Measurements from ENCODE around the gene RGCC.

The RGCC gene

DNA sequence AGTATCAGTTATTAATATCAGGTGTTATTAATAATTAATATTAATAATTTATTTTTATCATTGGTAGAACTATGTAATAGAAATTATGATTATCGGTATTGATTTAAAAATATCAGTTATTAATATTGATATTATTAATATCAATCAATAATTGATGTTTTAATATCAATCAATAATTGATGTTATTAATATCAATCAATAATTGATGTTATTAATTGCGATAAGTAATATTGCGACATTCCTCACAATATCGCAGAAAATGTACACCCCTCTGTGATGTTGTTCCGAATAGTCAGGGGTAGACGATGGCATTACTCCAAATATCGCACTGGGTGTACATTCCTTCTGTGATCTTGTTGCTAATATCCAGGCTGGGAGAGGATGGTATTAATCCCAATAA is 3.7 kb upstream of the RGCC start:
- no peak for DNase-seq (ENCODE audit: low spot score)

DNA sequence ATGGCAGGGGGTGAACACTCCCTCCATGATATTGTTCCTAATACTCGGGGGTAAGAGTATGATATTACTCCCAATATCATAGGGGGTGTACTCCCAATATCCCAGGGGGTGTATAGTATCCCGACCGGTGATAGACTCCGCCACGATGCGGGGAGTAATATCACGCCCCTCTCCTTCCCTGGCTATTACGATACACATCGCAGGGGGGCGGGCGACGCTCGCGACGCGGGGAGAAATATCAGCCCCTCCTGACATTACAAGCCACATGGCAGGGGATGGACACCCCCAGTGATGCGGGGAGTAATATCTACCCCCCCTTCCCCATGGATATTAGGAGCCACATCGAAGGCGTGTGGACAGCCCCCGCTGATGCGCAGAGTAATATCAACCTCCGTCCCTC is 3.2 kb upstream of the RGCC start:
- DNase-seq (ENCODE audit: low spot score) = no peak

DNA sequence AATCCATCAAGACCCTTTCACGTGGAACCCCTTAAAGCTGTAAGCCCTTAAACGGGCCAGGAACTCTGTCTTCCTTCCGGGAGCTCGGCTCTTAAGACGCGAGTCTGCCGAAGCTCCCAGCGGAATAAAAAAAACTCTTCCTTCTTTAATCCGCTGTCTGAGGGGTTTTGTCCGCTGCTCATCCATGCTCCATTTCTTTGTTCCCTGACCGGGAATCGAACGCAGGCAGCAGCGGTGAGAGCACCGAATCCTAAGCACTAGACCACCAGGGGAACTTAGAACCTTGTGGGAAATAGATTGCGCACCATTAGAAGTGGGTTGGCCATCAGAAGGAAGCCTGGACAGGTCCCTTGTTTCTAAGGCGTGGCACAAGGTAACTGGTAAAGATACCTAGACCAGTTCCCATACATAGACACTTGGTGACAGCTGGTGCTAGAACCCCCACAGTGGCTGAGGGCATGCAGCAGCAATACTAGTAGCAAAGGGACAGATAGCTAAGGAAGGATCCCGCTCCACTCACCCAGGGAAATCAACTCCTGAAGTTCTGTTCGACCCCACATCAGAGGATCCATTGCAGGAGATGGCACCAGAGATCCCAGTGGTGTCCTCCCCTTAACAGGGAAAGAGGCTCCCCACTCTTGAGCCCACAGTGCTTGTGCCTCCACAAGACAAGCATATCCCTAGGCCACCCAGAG is 1.5 kb upstream of the RGCC start:
- no peak for DNase-seq (ENCODE audit: low spot score)

DNA sequence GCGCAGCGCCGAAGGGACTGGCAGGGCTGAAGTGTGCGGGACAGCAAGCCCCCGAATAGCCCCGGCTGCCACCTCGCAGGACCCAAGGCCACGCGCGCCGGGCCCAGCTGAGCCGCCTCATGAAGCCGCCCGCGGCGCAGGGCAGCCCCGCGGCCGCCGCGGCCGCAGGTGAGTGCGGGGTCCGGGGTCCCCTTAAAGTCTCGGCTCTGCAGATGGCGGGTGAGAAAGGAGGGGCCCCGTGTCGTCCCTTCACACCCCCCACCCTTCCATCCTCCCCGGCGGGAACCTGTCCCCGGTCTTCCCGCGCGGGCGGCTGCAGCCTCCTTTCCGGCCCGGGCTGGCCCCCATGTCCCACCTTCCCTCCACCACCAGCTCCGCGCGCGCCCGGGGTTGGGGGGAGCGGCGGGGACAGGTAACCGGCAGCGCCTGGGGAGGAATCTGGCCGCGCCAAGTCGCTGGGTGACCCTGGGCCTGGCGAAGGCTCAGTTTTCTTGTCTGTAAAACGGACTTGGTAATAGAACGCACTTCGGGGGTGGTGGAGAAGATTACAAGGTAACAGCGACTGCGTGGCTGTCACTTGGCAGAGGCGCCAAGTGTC is 338 bp downstream of the RGCC start:
- DNase-seq (ENCODE audit: low spot score) = no peak

DNA sequence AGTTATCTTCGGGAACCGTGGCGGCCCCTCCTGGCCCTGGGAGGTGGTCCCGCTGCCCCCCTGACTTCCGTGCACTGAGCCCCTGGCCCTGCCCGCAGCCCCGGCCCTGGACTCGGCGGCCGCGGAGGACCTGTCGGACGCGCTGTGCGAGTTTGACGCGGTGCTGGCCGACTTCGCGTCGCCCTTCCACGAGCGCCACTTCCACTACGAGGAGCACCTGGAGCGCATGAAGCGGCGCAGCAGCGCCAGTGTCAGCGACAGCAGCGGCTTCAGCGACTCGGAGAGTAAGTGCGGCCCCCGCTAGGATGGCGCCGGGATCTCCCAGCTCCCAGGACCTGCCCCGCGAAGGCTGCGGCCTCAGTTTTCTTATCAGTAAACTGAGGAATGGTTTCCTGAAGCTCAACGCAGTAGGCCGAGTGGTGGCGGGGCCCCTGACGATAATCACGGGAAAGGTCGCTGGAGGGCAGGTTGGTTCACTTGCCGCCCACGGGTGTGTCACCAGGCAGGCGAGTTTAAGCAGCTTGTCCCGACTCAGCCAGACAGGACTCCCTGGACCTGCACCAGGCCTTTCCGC is 924 bp downstream of the RGCC start:
- no peak for DNase-seq (ENCODE audit: low spot score)

DNA sequence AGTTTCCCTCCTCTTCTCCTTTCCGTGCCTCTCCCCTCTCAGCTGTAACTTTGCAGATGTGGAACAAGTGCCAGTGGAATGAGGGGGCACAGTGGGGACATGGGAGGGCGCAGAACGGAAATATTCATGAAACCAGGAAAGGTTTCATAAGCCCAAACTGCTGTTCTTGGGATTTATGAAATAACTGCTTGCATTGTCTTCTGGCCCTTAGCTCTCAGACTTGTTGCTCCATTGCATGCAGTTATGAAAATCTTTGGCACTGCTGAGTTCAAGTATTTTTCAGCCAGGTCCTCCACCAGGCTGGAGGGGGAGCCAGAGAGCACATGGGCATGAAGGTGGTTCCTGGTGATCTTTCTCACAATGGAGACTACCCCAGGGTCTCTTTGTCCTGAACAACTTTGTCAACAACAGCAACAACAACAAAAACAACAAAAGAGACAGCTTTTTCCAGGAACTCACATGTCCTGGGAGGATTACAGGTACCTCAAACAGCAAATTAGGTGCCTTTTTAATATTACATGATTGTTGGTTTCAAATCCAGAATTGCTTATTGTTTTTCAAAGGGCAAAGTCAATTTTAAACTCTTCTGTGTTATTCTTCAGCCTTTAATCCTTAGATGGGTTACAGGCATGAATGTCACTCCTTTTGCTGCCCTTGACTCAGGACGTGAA is 1.5 kb downstream of the RGCC start:
- DNase-seq (ENCODE audit: low spot score) = peak; percentile 70

DNA sequence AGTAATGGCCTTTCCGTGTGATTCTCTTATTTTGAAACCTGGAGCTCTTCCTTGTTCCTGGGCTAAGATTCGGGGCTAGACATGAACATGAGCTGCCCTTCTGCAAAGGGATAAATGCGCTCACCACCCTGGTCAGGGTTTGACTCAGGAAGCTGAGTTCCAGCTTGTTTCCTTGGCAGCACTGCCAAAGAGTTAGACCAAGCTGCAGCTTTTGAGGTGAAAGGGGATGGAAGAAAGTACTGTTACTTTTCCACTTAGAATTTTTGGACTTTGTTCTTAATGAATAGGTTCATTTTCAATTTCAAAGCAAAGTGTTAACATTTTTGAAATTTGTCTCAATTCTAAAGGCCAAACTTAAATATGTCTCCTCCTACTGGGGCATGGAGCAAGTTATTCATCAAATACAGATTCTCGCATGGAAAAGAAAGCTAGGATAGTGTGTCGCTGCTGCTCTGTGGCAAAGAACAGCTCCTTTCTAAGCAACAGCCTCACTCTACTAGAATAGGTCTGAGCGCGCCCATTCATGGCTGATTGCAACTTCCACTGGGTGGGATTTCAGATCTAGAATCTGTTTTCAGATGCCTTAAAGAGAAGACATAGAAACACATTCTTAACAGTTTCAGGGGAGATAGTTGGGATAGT is 2.2 kb downstream of the RGCC start:
- peak; percentile 45 for DNase-seq (ENCODE audit: low spot score)

DNA sequence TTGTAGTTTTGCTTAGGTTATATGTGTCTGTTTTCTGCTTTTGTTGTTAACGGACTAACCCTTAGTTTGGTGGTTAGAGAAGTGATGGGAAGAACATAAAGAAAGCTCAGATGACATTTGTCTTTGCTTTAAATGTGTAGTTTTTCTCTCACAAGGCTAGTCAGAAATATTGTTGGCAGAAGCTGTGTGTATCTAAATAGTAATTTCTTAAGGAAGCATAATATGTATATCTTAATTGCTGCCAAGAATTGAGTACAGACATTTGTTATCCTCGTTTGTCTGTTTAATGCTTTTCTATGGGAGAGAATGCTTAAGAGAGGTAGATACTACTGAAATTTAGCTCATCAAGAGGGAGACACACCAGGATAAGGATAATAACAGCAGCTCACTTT is 2.7 kb downstream of the RGCC start:
- no peak for DNase-seq (ENCODE audit: low spot score)

DNA sequence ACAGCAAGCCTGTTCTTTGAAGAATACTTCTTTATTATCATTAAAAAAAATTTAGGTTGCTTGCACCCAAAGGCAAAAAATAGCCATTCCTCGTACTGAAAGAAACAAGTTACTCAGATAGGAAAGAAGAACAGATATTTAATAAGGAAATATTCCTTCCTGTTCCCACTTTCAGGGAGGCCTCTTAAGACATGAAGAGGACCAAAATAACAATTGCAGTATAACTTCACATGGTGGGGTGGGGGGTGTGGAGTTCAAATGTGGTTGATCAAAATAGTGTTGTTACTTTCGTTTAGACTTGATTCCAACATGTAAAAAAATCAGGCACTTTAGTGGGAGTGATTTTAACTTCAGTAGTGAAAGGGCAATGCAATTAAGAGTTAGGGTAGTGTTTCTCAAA is 3.6 kb downstream of the RGCC start:
- no peak for DNase-seq (ENCODE audit: low spot score)

DNA sequence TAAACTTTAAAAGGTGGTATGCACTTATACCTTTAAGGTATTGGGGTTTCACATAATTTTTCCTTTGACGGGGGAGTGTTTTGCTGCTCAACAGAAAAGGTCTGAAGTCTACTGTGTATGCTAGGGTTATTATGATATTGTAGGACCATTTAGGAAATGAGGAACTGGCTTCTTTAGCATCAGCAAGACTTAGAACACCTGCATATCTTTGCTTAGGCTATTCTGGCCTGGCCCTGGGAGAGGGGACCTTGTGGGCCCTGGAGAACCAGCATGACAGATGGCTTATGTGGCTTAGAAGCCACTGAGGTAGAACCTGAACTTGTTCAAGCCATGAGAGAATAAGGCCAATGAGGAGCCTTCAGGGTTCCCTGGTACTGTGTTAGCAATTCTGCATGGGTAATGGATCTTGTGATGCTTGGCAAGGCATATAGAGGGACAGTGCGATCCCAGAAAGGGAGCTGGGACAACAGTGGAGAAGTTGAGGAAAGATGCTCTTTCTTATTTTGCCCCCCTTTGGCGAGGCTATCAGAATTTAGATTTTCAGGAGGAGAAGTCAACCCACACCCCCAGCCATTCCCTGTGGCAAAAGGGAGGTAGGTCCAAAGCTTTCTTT is 4.3 kb downstream of the RGCC start:
- DNase-seq (ENCODE audit: low spot score) = no peak

DNA sequence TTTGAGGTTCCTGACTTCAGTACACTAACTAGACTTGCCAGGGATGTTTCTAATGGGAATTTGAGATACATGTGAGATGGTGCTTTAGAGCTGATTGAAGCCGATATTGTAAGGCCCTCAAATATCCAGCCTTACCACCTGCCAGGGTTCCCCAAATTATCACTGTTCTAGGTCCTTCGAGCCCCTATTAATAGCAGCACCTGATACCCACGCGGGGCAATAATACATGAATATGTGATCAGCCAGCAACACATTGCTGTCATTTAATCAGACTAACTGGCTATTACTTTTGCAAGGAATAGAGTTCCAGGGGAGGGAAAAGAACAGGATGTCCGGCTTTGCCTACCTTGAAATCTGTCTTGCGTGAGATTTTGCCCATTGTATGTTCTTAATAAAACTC is 5.1 kb downstream of the RGCC start:
- DNase-seq (ENCODE audit: low spot score) = no peak

DNA sequence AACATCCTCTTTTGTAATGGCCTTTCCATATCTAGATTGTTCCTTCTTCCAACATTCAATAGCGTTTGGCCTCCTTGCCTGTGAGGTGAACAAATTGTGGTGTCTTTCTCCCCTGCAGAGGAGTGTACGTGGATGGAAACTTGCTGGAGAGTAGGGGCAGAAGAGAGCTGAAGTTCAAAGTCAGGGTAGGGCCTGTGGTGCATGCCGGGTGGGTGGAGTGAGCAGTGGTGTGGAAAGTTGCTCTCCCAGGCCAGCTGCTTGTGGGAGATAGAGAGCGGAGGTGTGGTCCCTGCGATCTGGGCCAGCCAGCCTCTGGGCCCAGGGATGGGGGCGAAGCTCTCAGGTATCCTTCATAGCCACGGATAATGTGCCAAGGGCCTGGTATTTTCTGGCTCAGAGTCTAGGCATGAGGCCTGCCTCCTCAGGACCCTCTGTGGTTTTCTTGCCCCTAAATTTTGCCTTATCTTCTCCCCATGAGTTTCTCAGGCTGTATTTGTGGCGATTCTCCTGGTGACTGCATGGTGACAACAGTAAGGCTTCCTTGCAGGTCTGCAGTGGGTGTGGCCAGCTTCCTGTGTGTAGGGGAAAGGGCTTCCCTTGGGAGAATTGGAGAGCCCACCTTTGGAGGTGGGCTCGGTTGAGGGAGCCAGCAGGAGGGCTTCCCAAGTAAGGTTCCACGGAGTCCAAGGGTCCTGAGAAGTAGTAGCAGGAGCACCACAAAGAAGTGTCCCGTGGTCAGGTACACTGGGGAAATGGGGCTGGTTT is 6.7 kb downstream of the RGCC start:
- DNase-seq (ENCODE audit: low spot score) = no peak

DNA sequence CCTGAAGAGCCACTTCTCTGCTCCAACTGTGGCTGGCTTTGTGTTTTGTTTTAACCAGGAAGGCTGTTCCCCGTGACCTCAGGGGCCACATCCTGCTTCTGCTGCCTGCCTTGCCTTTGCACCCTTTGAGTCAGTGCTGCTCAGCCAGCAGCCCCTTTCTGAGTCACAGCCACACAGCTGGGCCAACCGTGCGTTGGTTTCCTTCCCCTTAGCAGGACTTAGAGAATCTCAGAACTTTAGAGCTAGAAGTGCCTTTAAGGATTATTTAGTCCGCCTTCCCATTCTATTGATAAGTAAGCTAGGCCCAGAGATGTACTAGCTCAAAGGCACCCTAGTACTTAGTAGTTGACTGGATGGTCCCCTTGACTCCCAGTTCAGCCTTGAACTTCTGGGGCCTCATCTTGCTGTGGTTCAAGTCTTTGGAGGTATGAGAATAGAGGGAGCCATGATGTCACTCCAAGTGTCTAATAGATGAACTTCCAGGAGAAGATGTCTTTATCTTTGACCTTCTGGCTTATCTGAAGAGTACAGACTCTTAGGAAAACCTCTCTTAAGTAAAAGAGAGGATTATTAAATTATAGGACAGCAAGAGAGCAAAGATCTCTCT is 8.0 kb downstream of the RGCC start:
- peak; percentile 97 for DNase-seq (ENCODE audit: low spot score)

DNA sequence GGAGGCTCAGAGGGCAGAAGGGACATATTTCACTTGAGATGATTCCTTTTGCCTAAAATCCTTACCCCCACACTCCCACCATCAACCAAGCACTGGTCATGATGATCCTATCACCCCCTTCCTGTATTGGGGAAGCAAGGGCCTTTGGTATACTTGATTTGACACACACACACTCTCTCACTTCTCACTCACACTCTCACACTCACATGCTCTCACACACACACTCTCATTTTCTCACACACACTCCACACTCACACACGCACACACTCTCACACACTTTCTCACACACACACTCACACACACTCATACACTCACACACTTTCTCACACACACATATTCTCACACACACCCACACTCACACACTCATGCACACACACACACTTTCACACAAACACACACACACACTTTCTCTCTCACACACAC is 8.6 kb downstream of the RGCC start:
- DNase-seq (ENCODE audit: low spot score) = no peak

DNA sequence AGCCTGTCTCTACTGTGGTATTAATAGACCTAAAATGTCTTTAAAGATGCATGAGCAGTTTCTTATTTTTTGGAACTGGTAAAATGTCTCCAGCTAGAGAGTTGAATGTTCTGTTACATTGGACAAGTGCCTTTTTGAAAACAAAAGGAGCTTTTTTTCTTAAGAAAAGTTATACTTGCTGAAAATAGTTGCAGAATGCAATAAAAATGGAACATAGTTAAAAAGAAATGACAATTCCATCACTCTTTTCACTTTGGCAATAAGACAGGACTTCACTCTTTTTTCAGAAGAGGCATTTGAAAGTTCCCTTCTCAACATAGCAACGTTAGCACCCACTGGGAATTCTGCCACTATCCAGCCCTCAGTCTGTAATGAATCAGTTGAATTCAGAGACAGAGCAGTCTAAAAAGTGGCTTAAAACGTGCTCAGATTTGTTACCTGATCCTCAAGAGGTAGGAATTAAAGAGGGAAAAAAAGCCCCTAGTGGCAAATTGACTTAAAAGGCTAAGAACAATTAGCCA is 10.1 kb downstream of the RGCC start:
- no peak for DNase-seq (ENCODE audit: low spot score)

DNA sequence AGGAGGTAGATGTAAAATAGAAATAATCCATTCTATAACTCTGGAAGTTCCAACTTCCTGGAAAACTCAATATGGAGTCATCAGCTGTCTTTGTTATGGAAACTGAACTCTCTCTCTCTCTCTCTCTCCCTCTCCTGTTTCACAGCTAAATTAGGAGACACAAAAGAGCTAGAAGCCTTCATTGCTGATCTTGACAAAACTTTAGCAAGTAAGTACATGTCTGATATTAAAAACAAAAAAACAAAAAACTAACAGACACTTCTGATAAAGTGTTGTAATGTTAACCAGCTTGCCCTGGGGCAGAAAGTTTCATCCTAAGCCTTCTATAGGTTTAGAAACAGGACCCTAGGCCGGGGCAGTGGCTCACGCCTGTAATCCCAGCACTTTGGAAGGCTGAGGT is 11.3 kb downstream of the RGCC start:
- DNase-seq (ENCODE audit: low spot score) = no peak

DNA sequence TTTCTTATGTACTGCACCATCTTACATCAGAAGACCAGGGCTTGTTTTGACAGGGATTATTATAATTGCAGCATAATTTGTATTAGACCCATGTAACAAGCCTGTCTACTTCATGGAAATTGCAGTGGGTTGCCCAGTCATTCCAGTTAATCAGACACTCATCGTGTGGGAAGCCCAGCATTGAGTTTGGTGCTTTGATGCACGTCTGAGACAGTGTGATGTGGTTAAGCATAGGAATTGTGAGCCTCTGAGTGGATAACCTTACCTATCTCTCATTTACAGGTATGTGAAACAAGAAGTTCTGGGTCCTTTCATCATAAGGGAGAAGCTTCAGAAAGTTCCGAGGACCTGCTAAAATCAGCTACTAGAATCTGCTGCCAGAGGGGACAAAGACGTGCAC is 12.8 kb downstream of the RGCC start:
- DNase-seq (ENCODE audit: low spot score) = no peak

DNA sequence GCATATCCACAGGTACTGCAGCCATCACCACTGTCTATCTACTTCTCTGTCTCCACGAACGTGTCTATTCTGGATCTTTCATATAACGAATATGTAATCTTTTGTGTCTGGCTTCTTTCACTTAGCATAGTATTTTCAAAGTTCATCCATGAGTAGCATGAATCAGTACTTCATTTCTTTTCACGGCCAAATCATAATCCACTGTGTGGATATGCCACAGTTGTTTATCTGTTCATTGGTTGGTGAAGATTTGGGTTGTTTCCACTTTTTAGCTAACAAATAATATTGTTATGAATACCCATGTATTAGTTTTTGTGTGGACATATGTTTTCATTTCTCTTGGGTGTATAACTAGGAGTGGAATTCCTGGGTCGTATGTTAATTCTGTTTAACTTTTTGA is 14.4 kb downstream of the RGCC start:
- no peak for DNase-seq (ENCODE audit: low spot score)

DNA sequence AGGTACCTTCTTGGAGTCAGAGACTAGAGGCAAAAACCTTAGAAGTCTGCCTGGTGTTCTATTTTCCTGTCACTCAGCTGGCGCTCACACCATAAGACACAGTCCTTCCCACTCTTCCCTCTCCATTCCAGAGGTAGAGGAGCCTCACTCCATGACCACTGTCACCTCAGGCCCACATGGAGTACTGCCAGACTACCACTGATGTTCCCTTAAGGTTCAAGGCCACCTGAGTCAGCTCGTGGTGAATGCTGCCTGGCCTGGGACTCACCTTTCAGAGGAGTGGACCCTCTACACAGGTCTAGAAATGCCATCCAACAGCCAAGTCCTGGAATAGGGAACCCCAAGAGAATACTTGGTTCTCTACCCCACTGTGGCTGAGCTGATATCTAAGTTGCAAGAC is 29.9 kb downstream of the RGCC start:
- no peak for DNase-seq (ENCODE audit: low spot score)

DNA sequence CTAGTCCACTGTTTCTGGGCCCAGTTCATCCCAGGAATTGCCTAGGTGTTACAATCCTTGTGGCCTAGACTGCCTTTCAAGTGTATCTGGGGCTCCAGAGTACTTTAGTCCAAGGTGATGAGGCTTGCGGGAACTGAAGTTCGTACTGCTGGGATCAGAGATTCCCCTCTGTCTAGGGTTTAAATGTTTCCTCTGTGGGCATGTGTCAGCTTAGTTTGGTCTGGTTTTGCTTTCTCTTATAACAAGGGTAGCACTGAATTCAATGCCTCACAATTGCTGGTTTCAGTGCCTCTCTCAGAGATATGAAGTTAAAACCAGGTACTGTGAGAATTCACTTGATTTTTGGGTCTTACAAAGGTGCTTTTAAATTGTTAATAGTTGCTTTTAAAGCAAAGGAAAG is 30.8 kb downstream of the RGCC start:
- no peak for DNase-seq (ENCODE audit: low spot score)

Measured in kidney capillary endothelial cell (primary cell).